Fibroblast of skin of abdomen (primary cell): ENCODE measurements around the gene CCDC183.
"Not testable (repeated sequence)": the region's sequence is repeated elsewhere in the genome, so short reads cannot be mapped to it uniquely, and the experiment has no call there.

Experiments used
- DNase-seq: peaks from one replicate; pipeline ENCODE4 v3.0.0-alpha.2; 2013

Gene CCDC183

GRCh38 chr9:136826188-136826541 lies 30.0 kb downstream of the CCDC183 start:
- no peak for DNase-seq

GRCh38 chr9:136826703-136827582 lies 30.8 kb downstream of the CCDC183 start:
- DNase-seq: no peak

DNA sequence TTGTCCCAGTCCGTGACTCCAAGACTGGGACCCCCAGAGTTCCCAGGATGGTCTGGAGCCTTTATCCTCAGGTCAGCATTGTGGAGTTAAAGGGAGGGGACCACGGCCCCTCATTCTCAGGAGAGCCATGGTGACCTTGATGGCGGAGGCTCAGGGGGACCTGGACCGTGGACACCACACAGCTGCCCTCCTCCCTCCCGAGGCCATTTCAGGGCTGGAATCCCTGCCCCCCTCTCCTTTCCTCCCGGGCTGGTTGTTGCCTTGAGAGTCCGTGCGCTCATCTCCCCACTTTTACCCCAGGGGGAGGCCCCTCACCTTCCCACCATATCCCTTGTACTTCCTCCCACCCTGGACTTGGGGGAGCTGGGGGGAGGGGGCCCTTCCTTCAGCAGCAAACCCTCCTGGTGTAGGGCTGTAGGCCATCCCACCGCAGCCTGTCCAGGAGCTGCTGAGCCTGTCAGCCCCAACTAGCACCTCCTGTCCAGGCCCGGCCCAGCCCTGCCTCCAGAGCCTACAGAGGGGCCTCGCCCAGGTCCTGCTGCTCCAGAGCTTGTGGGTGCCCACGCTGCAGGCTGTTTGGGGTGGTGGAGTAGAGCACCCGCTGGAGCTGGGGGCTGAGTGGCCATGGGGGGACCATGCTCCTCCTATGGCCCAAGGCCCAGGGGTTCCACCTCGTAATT lies 31.8 kb downstream of the CCDC183 start:
- no peak for DNase-seq

GRCh38 chr9:136828474-136829140 lies 32.5 kb downstream of the CCDC183 start:
- no peak for DNase-seq

GRCh38 chr9:136829412-136829811 lies 33.3 kb downstream of the CCDC183 start:
- DNase-seq: no peak

GRCh38 chr9:136829981-136830885 lies 34.1 kb downstream of the CCDC183 start:
- DNase-seq: no peak

- DNase-seq: no peak
Observed at GRCh38 chr9:136831002-136831719, 35.0 kb downstream of the CCDC183 start.

GRCh38 chr9:136831720-136832104 lies 35.6 kb downstream of the CCDC183 start:
- DNase-seq: no peak

DNA sequence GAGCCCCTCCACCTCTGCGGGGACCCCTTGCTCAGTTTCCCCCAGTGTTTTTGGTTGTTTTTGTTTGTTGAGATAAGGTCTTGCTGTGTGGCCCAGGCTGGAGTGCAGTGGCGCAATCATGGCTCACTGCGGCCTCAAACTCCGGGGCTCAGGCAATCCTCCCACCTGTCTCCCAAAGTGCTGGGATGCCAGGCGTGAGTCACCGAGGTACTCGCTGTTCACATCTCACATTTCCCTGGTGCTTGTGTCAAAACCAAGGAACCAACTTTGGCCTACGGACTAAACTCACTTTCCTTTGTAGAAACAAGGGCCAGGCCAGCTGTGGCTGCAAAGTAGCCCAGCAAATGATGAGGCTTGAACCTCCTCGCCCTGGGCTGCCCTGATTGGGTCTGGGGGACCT lies 36.4 kb downstream of the CCDC183 start:
- DNase-seq: no peak

- not testable (repeated sequence) for DNase-seq
Observed at GRCh38 chr9:136833381-136834048, 37.4 kb downstream of the CCDC183 start.

DNA sequence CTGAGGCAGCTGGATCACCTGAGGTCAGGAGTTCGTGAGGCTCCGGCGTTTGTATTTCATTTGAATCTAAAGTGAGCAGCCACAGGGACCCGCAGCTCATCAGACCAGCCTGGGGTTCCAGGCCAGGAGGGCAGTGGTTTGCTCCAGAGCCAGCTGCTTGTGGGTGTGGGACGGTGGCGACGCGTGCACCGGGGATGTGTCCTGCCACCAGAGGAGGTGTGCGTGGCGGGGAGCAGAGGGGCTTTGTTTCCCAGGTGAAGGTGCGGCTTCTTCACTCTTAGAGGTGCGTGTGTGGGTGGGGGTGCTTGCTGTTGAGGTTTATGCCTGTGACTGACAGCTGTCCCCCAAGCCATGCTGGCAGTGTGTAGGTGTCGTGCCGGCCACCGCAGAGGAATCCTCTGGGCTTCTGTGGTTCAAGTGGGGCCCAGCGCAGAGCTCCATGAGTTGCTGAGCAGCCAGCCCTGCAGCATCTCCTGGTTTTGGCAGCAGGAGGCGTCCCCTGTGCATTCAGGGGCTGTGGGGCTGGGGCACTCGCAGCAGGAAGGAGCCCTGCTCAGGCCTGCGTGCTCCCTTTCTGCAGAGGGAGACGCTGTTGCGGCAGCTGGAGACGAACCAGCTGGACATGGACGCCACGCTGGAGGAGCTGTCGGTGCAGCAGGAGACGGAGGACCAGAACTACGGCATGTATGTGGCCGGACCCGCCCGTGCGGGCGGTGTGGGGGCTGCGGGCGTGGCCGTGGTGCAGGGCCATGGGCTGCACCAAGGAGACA lies 39.2 kb downstream of the CCDC183 start:
- DNase-seq: no peak

DNA sequence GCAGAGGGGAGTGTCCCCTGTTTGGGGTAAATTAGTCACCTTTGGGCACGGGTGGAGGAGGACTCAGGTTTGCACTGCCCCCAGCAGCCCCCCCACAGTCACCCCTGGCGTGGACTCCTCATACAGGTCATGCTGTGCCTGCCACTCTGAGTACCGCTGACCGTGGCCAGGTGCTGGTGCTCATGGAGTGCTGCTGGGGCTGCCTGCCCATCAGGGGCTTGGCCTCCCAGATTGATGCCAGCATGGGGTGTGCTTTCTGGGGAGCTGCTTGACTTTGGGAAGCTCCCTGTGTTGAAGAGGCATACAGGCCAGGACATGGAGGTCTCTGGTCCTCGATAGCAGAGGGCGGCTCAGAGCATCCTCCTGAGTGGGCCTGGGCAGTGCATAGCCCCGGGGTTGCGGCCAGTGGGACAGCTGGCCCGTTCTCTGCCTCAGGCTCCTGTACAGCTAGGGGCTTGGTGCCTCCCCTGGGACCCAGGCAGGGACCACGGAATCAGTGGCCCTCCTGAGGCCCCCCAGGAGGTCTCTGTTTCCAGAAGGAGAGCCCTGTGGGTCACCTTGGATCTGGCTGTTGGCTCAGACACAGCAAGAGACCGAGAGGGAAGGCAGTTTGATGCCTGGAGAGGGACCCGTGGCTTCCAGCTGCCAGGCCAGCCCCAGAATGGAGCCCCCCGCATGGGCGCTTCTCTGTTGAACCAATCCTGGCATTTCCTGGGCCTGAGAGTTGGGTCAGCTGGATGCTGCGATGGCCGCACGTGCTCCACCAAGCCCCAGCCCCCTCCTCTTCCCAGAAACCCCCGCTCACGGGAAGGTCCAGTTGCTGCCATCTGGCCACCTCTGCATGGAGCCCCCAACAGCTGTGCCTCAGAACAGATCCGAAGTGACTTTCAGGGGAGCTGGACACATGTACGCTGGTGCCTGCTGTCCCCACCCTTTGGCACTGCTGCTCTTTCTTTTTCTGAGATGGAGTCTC lies 40.1 kb downstream of the CCDC183 start:
- no peak for DNase-seq

GRCh38 chr9:136837146-136837855 lies 41.2 kb downstream of the CCDC183 start:
- no peak for DNase-seq

- DNase-seq: not testable (repeated sequence)
Observed at GRCh38 chr9:136837856-136838277, 41.7 kb downstream of the CCDC183 start.

- no peak for DNase-seq
Observed at GRCh38 chr9:136838314-136839228, 42.4 kb downstream of the CCDC183 start.

GRCh38 chr9:136839229-136840139 lies 43.3 kb downstream of the CCDC183 start:
- DNase-seq: no peak
